ENCODE measurements around the gene RAB2B.

GRCh38 chr14:21520767-21521166, 44.0 kb upstream of the RAB2B start:
- no peak for TF ChIP-seq TEAD4 (IDR thresholded peaks at IDR 0.05)
- TF ChIP-seq REST (IDR thresholded peaks at IDR 0.05; ENCODE audit: low read depth) = no peak

Measured in Ishikawa (cell line).